CD4-positive, CD25-positive, alpha-beta regulatory T cell (primary cell): Measurements from ENCODE around the gene GPX3. TPM values are rescaled to one million over a fixed set of nuclear protein-coding genes. Genes with fewer than 3 reads are reported as not detected.

ENCODE experiments used
- ATAC-seq, 2 donors: fragments of 150-1000 bp; cut with Tn5 transposase; one replicate each; pipeline ENCODE4 v1.10.0; 2021; ENCODE audit warnings: low read depth in 2 of 2, moderate number of reproducible peaks in 2 of 2, moderate library complexity in 1 of 2
- DNase-seq, 3 donors: peaks; one replicate each; pipeline versions ENCODE4 v3.0.0 to v3.0.0-alpha.2; 2012 to 2022; ENCODE audit warnings: mixed read lengths in 1 of 3
- H3K27ac ChIP-seq: one replicate; pipeline ENCODE4 v1.7.0; 2013; ENCODE audit warnings: mild to moderate bottlenecking, low read length; ENCODE audit not compliant: insufficient read depth, poor library complexity, severe bottlenecking
- H3K27me3 ChIP-seq: one replicate; pipeline ENCODE4 v1.7.0; 2013; ENCODE audit warnings: low read length; ENCODE audit not compliant: control insufficient read depth, insufficient read depth
- H3K36me3 ChIP-seq: one replicate; pipeline ENCODE4 v1.7.0; 2013; ENCODE audit warnings: mild to moderate bottlenecking, low read length, moderate library complexity; ENCODE audit not compliant: control insufficient read depth, insufficient read depth
- H3K4me1 ChIP-seq: 2 replicates; pipeline ENCODE4 v1.7.0; 2013; ENCODE audit warnings: mild to moderate bottlenecking, low read length; ENCODE audit not compliant: insufficient read depth, control insufficient read depth, poor library complexity, severe bottlenecking
- H3K4me3 ChIP-seq: one replicate; pipeline ENCODE4 v1.7.0; 2013; ENCODE audit warnings: low read depth, mild to moderate bottlenecking, low read length, moderate library complexity
- H3K9me3 ChIP-seq, 2 experiments: 1 replicate in 1 of 2; 2 replicates in 1 of 2; pipeline ENCODE4 v1.7.0; 2013; ENCODE audit warnings: low read length in 2 of 2, mild to moderate bottlenecking in 1 of 2, moderate library complexity in 1 of 2; ENCODE audit not compliant: control insufficient read depth in 2 of 2
- H3K27ac Mint-ChIP-seq, 3 donors: one replicate each; pipeline ENCODE4 v1.8.0; 2020 to 2022; ENCODE audit warnings: mild to moderate bottlenecking in 3 of 3, mixed read lengths in 3 of 3, moderate library complexity in 2 of 3
- H3K27me3 Mint-ChIP-seq: one replicate; pipeline ENCODE4 v1.8.0; 2022; ENCODE audit warnings: mild to moderate bottlenecking, mixed read lengths
- H3K36me3 Mint-ChIP-seq: one replicate; pipeline ENCODE4 v1.8.0; 2020; ENCODE audit warnings: mixed read lengths
- H3K4me1 Mint-ChIP-seq, 4 donors: one replicate each; pipeline ENCODE4 v1.8.0; 2020 to 2022; ENCODE audit warnings: mixed read lengths in 4 of 4, mild to moderate bottlenecking in 1 of 4
- H3K4me3 Mint-ChIP-seq, 4 donors: one replicate each; pipeline ENCODE4 v1.8.0; 2020 to 2022; ENCODE audit warnings: mild to moderate bottlenecking in 4 of 4, mixed read lengths in 4 of 4, moderate library complexity in 3 of 4
- H3K9me3 Mint-ChIP-seq, 7 donors: one replicate each; pipeline ENCODE4 v1.8.0; 2020 to 2022; ENCODE audit warnings: mixed read lengths in 7 of 7, mild to moderate bottlenecking in 3 of 7, moderate library complexity in 2 of 7
- polyA plus RNA-seq, 4 donors: library from polyadenylated mRNA; unstranded; fragments of 300-500 nt; fragmentation: Illumina TruSeq; gene quantifications; one replicate each; pipeline ENCODE4 v1.2.3, GENCODE V29; 2021
- total RNA-seq: library from RNA; stranded (reverse); gene quantifications from one replicate; pipeline ENCODE4 v1.2.3, GENCODE V29; 2022

GPX3 gene
- total and polyA plus RNA-seq, 5 donors from 2014 or later, result 0.52 to 1.3 (median 1.0) TPM

GRCh38 chr5:151047814-151048425 is 27.5 kb downstream of the GPX3 start:
- Mint-ChIP-seq H3K4me1 (peaks cover 5 to 23% (median 12%) of the 10 kb centered on the region in 4 donors), H3K27ac (no peak overlapping the region), H3K27me3 (no peaks in the 10 kb centered on the region), H3K36me3 (peaks cover 55% of the 10 kb centered on the region), H3K4me3 (no peak overlapping the region), H3K9me3 (no peaks in the 10 kb centered on the region)
- no peaks in the 10 kb centered on the region for H3K27me3 ChIP-seq
- H3K36me3 ChIP-seq, result peaks cover 95% of the 10 kb centered on the region
- no peak overlapping the region for H3K27ac ChIP-seq
- no peaks in the 10 kb centered on the region for H3K4me1 ChIP-seq
- peak; percentile 48 to 71 for ATAC-seq
- peak in 2 of 3 donors; percentile 27 to 36 for DNase-seq
- H3K9me3 ChIP-seq, result no peaks in the 10 kb centered on the region
- H3K4me3 ChIP-seq, result no peak overlapping the region

- Histone ChIP-seq H3K36me3 (peaks cover 93% of the 10 kb centered on the region), H3K27me3 (no peaks in the 10 kb centered on the region), H3K27ac (no peak overlapping the region), H3K9me3 (no peaks in the 10 kb centered on the region), H3K4me1 (no peaks in the 10 kb centered on the region), H3K4me3 (no peak overlapping the region)
- ATAC-seq (no peak), DNase-seq (no peak)
- Mint-ChIP-seq H3K4me3 (no peak overlapping the region), H3K4me1 (peaks cover 5 to 27% (median 14%) of the 10 kb centered on the region in 4 donors), H3K9me3 (no peaks in the 10 kb centered on the region), H3K36me3 (peaks cover 55% of the 10 kb centered on the region), H3K27ac (peak overlapping the region in 1 of 3 donors; percentile 39), H3K27me3 (no peaks in the 10 kb centered on the region)
Observed at GRCh38 chr5:151048526-151048925, 28.1 kb downstream of the GPX3 start.

GRCh38 chr5:151051066-151051930 is 30.9 kb downstream of the GPX3 start:
- Histone ChIP-seq H3K9me3 (no peaks in the 10 kb centered on the region), H3K4me3 (no peak overlapping the region), H3K4me1 (no peaks in the 10 kb centered on the region), H3K27me3 (no peaks in the 10 kb centered on the region), H3K36me3 (peaks cover 94% of the 10 kb centered on the region), H3K27ac (no peak overlapping the region)
- DNase-seq (peak; percentile 48 to 80 (median 67)), ATAC-seq (peak; percentile 77 to 80)
- Mint-ChIP-seq H3K4me1 (peaks cover 0 to 31% (median 15%) of the 10 kb centered on the region in 4 donors), H3K36me3 (peaks cover 58% of the 10 kb centered on the region), H3K9me3 (no peaks in the 10 kb centered on the region), H3K27me3 (no peaks in the 10 kb centered on the region), H3K4me3 (no peak overlapping the region), H3K27ac (peak overlapping the region; percentile 72 to 78 (median 74))

DNA sequence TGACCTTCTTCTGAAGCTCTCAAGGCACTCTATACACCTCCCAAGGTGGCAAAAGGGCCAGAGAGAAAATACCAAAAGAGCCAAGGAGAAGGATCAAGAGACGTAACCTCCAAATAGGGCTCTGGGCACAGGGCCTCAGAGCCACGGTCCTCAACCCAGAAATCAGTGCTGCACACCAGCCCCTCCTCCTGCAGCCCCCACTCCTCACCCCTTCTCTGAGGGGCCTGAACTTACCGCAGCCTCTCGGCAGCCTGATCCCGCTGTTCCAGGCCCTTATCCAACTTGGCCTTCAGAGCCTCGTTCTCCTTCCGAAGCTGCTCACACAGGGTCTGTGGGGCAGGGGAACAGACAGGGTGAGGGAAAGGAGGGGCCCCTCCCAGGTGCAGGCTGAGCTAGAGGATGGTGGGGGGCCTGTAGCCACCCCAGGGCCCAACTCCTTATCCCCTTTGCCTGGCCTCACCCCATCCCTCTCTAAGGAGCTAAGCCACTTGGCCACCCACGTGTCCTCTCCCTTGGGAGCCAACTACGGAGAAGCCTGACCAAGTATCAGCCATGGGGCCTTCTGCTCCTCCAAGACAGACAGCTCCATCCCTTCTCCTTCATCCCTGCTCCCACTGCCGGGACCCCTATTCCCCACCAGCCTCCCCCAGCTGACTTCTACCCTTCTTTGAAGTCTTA is 31.7 kb downstream of the GPX3 start:
- H3K9me3 Mint-ChIP-seq, result no peaks in the 10 kb centered on the region
- peaks cover 0 to 33% (median 13%) of the 10 kb centered on the region in 4 donors for H3K4me1 Mint-ChIP-seq
- no peak overlapping the region for H3K4me3 ChIP-seq
- H3K27me3 Mint-ChIP-seq, result no peaks in the 10 kb centered on the region
- H3K27ac Mint-ChIP-seq, result peak overlapping the region; percentile 72 to 78 (median 74)
- DNase-seq (no peak), ATAC-seq (no peak)
- no peaks in the 10 kb centered on the region for H3K4me1 ChIP-seq
- no peaks in the 10 kb centered on the region for H3K9me3 ChIP-seq
- no peaks in the 10 kb centered on the region for H3K27me3 ChIP-seq
- H3K36me3 ChIP-seq, result peaks cover 94% of the 10 kb centered on the region
- peaks cover 64% of the 10 kb centered on the region for H3K36me3 Mint-ChIP-seq
- H3K4me3 Mint-ChIP-seq, result no peak overlapping the region
- no peak overlapping the region for H3K27ac ChIP-seq

GRCh38 chr5:151052836-151053235 is 32.4 kb downstream of the GPX3 start:
- H3K4me1 Mint-ChIP-seq, result peaks cover 0 to 29% (median 10%) of the 10 kb centered on the region in 4 donors
- no peaks in the 10 kb centered on the region for H3K27me3 Mint-ChIP-seq
- H3K4me3 ChIP-seq, result no peak overlapping the region
- H3K27ac Mint-ChIP-seq, result peak overlapping the region in 2 of 3 donors; percentile 47 to 67
- no peak for ATAC-seq
- H3K9me3 Mint-ChIP-seq, result no peaks in the 10 kb centered on the region
- peaks cover 90% of the 10 kb centered on the region for H3K36me3 ChIP-seq
- H3K4me1 ChIP-seq, result no peaks in the 10 kb centered on the region
- H3K4me3 Mint-ChIP-seq, result no peak overlapping the region
- DNase-seq, result no peak
- no peaks in the 10 kb centered on the region for H3K9me3 ChIP-seq
- H3K27ac ChIP-seq, result no peak overlapping the region
- H3K27me3 ChIP-seq, result no peaks in the 10 kb centered on the region
- peaks cover 58% of the 10 kb centered on the region for H3K36me3 Mint-ChIP-seq

GRCh38 chr5:151053796-151054462 is 33.5 kb downstream of the GPX3 start:
- no peaks in the 10 kb centered on the region for H3K27me3 Mint-ChIP-seq
- Histone ChIP-seq H3K27me3 (no peaks in the 10 kb centered on the region), H3K4me3 (no peak overlapping the region), H3K4me1 (no peaks in the 10 kb centered on the region), H3K36me3 (peaks cover 88% of the 10 kb centered on the region), H3K9me3 (no peaks in the 10 kb centered on the region), H3K27ac (no peak overlapping the region)
- ATAC-seq (no peak), DNase-seq (no peak)
- peaks cover 0 to 28% (median 10%) of the 10 kb centered on the region in 4 donors for H3K4me1 Mint-ChIP-seq
- no peak overlapping the region for H3K4me3 Mint-ChIP-seq
- peaks cover 52% of the 10 kb centered on the region for H3K36me3 Mint-ChIP-seq
- H3K27ac Mint-ChIP-seq, result peak overlapping the region in 1 of 3 donors; percentile 47
- H3K9me3 Mint-ChIP-seq, result no peaks in the 10 kb centered on the region

GRCh38 chr5:151054709-151055108 is 34.3 kb downstream of the GPX3 start:
- Mint-ChIP-seq H3K4me3 (no peak overlapping the region), H3K4me1 (peaks cover 6 to 34% (median 17%) of the 10 kb centered on the region in 4 donors), H3K27ac (no peak overlapping the region), H3K27me3 (peaks cover 3% of the 10 kb centered on the region), H3K36me3 (peaks cover 51% of the 10 kb centered on the region), H3K9me3 (peaks cover 0 to 2% (median 0%) of the 10 kb centered on the region in 7 donors)
- ATAC-seq, result no peak
- Histone ChIP-seq H3K4me3 (no peak overlapping the region), H3K4me1 (peaks cover 3% of the 10 kb centered on the region), H3K27ac (no peak overlapping the region), H3K36me3 (peaks cover 87% of the 10 kb centered on the region), H3K9me3 (no peaks in the 10 kb centered on the region), H3K27me3 (no peaks in the 10 kb centered on the region)
- no peak for DNase-seq
